ACC112 (cell line): ENCODE measurements around the gene C1D.

Source experiments
- H2AFZ ChIP-seq: fragments of 200-600 bp; sonication (generic); one replicate; pipeline ENCODE4 v1.6.0; 2017; ENCODE audit warnings: antibody characterized with exemption, low read length; ENCODE audit not compliant: unreplicated experiment
- H3K27ac ChIP-seq: fragments of 200-600 bp; sonication (generic); 2 replicates; pipeline ENCODE4 v1.5.1; 2014; ENCODE audit warnings: low read depth, mild to moderate bottlenecking, antibody characterized with exemption, low read length, moderate library complexity
- H3K27me3 ChIP-seq: fragments of 200-600 bp; sonication (generic); 2 replicates; pipeline ENCODE4 v1.6.1; 2014; ENCODE audit warnings: mild to moderate bottlenecking, antibody characterized with exemption, low read length, moderate library complexity, mixed read lengths; ENCODE audit not compliant: insufficient read depth
- H3K36me3 ChIP-seq: fragments of 200-600 bp; sonication (generic); 2 replicates; pipeline ENCODE4 v1.6.1; 2016; ENCODE audit warnings: mild to moderate bottlenecking, antibody characterized with exemption, low read length, moderate library complexity, mixed read lengths; ENCODE audit not compliant: insufficient read depth
- H3K4me1 ChIP-seq: fragments of 200-600 bp; sonication (generic); one replicate; pipeline ENCODE4 v1.6.1; 2016; ENCODE audit warnings: low read length, mixed read lengths; ENCODE audit not compliant: insufficient read depth, unreplicated experiment, control insufficient read depth
- H3K4me3 ChIP-seq: fragments of 200-600 bp; sonication (generic); 2 replicates; pipeline ENCODE4 v1.5.1; 2014; ENCODE audit warnings: mild to moderate bottlenecking, low read depth, low read length
- H3K79me2 ChIP-seq: fragments of 200-600 bp; sonication (generic); one replicate; pipeline ENCODE4 v1.6.0; 2016; ENCODE audit warnings: low read length; ENCODE audit not compliant: control insufficient read depth, unreplicated experiment, insufficient read depth

C1D gene

GRCh38 chr2:68041704-68042245 lies 21.0 kb downstream of the C1D start:
- Histone ChIP-seq H3K27ac (no peak overlapping the region), H2AFZ (no peak overlapping the region), H3K4me3 (no peak overlapping the region), H3K4me1 (peaks cover 22% of the 10 kb centered on the region), H3K36me3 (no peaks in the 10 kb centered on the region), H3K79me2 (no peaks in the 10 kb centered on the region), H3K27me3 (no peaks in the 10 kb centered on the region)

- H2AFZ ChIP-seq: no peak overlapping the region
- H3K79me2 ChIP-seq: no peaks in the 10 kb centered on the region
- no peaks in the 10 kb centered on the region for H3K27me3 ChIP-seq
- H3K36me3 ChIP-seq: no peaks in the 10 kb centered on the region
- H3K4me1 ChIP-seq: peaks cover 22% of the 10 kb centered on the region
- H3K27ac ChIP-seq: no peak overlapping the region
- no peak overlapping the region for H3K4me3 ChIP-seq
These were observed 22.7 kb downstream of the C1D start for GRCh38 chr2:68040078-68040477.

- no peaks in the 10 kb centered on the region for H3K27me3 ChIP-seq
- H2AFZ ChIP-seq: no peak overlapping the region
- no peaks in the 10 kb centered on the region for H3K36me3 ChIP-seq
- no peak overlapping the region for H3K4me3 ChIP-seq
- peaks cover 18% of the 10 kb centered on the region for H3K4me1 ChIP-seq
- no peak overlapping the region for H3K27ac ChIP-seq
- H3K79me2 ChIP-seq: no peaks in the 10 kb centered on the region
These were observed 23.5 kb downstream of the C1D start for GRCh38 chr2:68039317-68039716.

GRCh38 chr2:68032702-68033101 lies 30.1 kb downstream of the C1D start:
- Histone ChIP-seq H3K27me3 (no peaks in the 10 kb centered on the region), H3K27ac (no peak overlapping the region), H3K4me3 (no peak overlapping the region), H3K4me1 (peaks cover 10% of the 10 kb centered on the region), H3K36me3 (no peaks in the 10 kb centered on the region), H2AFZ (no peak overlapping the region), H3K79me2 (no peaks in the 10 kb centered on the region)

- Histone ChIP-seq H3K79me2 (no peaks in the 10 kb centered on the region), H3K36me3 (no peaks in the 10 kb centered on the region), H3K4me3 (peak overlapping the region; percentile 44; the same call in 1 of the 2 replicates), H2AFZ (peak overlapping the region; percentile 88), H3K27me3 (no peaks in the 10 kb centered on the region), H3K27ac (no peak overlapping the region), H3K4me1 (peaks cover 10% of the 10 kb centered on the region)
These were observed 31.2 kb downstream of the C1D start for GRCh38 chr2:68031542-68032160.

GRCh38 chr2:68031043-68031442 lies 31.8 kb downstream of the C1D start:
- peak overlapping the region; percentile 88 for H2AFZ ChIP-seq
- no peaks in the 10 kb centered on the region for H3K79me2 ChIP-seq
- H3K36me3 ChIP-seq: no peaks in the 10 kb centered on the region
- peaks cover 10% of the 10 kb centered on the region for H3K4me1 ChIP-seq
- H3K27me3 ChIP-seq: no peaks in the 10 kb centered on the region
- H3K27ac ChIP-seq: no peak overlapping the region
- H3K4me3 ChIP-seq: peak overlapping the region; percentile 44; the same call in 1 of the 2 replicates

GRCh38 chr2:68030529-68030928 lies 32.3 kb downstream of the C1D start:
- no peak overlapping the region for H3K4me3 ChIP-seq
- no peak overlapping the region for H2AFZ ChIP-seq

GRCh38 chr2:68027959-68028358 lies 34.8 kb downstream of the C1D start:
- Histone ChIP-seq H2AFZ (no peak overlapping the region), H3K36me3 (no peaks in the 10 kb centered on the region), H3K27me3 (no peaks in the 10 kb centered on the region), H3K4me3 (no peak overlapping the region), H3K4me1 (peaks cover 10% of the 10 kb centered on the region), H3K79me2 (no peaks in the 10 kb centered on the region), H3K27ac (no peak overlapping the region)

More at GRCh38 chr2:68030529-68030928, 32.3 kb downstream of the C1D start:
- Histone ChIP-seq H3K36me3 (no peaks in the 10 kb centered on the region), H3K27me3 (no peaks in the 10 kb centered on the region), H3K4me1 (peaks cover 10% of the 10 kb centered on the region), H3K27ac (no peak overlapping the region), H3K79me2 (no peaks in the 10 kb centered on the region)

- H3K27ac ChIP-seq: no peak overlapping the region
- H3K4me3 ChIP-seq: no peak overlapping the region
- H3K79me2 ChIP-seq: no peaks in the 10 kb centered on the region
These were observed 38.4 kb downstream of the C1D start for GRCh38 chr2:68024450-68024849.

GRCh38 chr2:68023904-68024303 lies 38.9 kb downstream of the C1D start:
- Histone ChIP-seq H3K4me3 (no peak overlapping the region), H3K4me1 (peaks cover 5% of the 10 kb centered on the region), H3K27me3 (no peaks in the 10 kb centered on the region), H3K79me2 (no peaks in the 10 kb centered on the region), H3K27ac (no peak overlapping the region), H2AFZ (no peak overlapping the region), H3K36me3 (no peaks in the 10 kb centered on the region)

More at GRCh38 chr2:68024450-68024849, 38.4 kb downstream of the C1D start:
- H2AFZ ChIP-seq: no peak overlapping the region
- H3K36me3 ChIP-seq: no peaks in the 10 kb centered on the region
- H3K27me3 ChIP-seq: no peaks in the 10 kb centered on the region
- peaks cover 5% of the 10 kb centered on the region for H3K4me1 ChIP-seq

GRCh38 chr2:68018727-68019126 lies 44.1 kb downstream of the C1D start:
- Histone ChIP-seq H3K36me3 (no peaks in the 10 kb centered on the region), H3K4me3 (no peak overlapping the region), H3K4me1 (no peaks in the 10 kb centered on the region), H2AFZ (no peak overlapping the region), H3K27ac (no peak overlapping the region), H3K79me2 (no peaks in the 10 kb centered on the region), H3K27me3 (no peaks in the 10 kb centered on the region)
